Neural crest cell (in vitro differentiated cells): ENCODE data around the gene MICA. TPM values are rescaled to one million over a fixed set of nuclear protein-coding genes. Genes with fewer than 3 reads are reported as not detected.

Experiments used
- DNase-seq: peaks from one replicate; pipeline ENCODE4 v3.0.0; 2021; ENCODE audit warnings: low read depth, mixed read lengths, low spot score
- H3K27ac Mint-ChIP-seq: one replicate; pipeline ENCODE4 v1.8.0; 2021; ENCODE audit warnings: mild to moderate bottlenecking, mixed read lengths; ENCODE audit not compliant: unreplicated experiment
- H3K27me3 Mint-ChIP-seq: 2 replicates; pipeline ENCODE4 v1.8.0; 2021; ENCODE audit warnings: low read depth, mild to moderate bottlenecking, mixed read lengths
- H3K36me3 Mint-ChIP-seq: 2 replicates; pipeline ENCODE4 v1.8.0; 2021; ENCODE audit warnings: low read depth, mild to moderate bottlenecking, mixed read lengths
- H3K4me1 Mint-ChIP-seq: 2 replicates; pipeline ENCODE4 v1.8.0; 2021; ENCODE audit warnings: mixed read lengths
- H3K4me3 Mint-ChIP-seq: one replicate; pipeline ENCODE4 v1.8.0; 2021; ENCODE audit warnings: mild to moderate bottlenecking, mixed read lengths
- H3K9me3 Mint-ChIP-seq: 2 replicates; pipeline ENCODE4 v1.8.0; 2021; ENCODE audit warnings: mixed read lengths
- total RNA-seq: library from RNA; stranded (reverse); gene quantifications from 2 replicates; pipeline ENCODE4 v1.2.1, GENCODE V29; 2021
- TF ChIP-seq, protein P1 (sequence below): fragments of 200-600 bp; sonication (generic); conservative IDR thresholded peaks from 2 replicates; pipeline ENCODE4 v1.5.0; 2021; ENCODE audit warnings: antibody characterized with exemption, mild to moderate bottlenecking

Gene MICA
- total RNA-seq, 1 donor from 2014 or later, result 21.1 TPM

DNA sequence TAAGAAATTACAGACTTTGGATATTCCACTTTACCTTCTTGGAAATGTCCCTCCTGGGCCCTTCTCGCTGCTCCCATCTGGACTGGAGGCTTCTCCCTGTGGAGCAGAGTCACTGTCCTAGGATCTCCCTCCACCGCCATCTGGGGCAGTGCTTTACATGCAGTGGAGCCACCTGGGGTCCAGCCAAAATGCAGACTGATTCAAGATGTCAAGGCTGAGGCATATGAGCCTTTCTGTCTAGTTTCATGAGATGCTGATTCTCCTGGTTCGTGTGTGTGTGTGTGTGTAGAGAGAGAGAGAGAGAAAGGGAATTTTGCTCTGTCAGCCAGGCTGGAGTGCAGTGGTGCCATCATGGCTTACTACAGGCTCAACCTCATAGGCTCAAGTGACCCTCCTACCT is 14.9 kb downstream of the MICA start:
- TF ChIP-seq, protein P1, sequence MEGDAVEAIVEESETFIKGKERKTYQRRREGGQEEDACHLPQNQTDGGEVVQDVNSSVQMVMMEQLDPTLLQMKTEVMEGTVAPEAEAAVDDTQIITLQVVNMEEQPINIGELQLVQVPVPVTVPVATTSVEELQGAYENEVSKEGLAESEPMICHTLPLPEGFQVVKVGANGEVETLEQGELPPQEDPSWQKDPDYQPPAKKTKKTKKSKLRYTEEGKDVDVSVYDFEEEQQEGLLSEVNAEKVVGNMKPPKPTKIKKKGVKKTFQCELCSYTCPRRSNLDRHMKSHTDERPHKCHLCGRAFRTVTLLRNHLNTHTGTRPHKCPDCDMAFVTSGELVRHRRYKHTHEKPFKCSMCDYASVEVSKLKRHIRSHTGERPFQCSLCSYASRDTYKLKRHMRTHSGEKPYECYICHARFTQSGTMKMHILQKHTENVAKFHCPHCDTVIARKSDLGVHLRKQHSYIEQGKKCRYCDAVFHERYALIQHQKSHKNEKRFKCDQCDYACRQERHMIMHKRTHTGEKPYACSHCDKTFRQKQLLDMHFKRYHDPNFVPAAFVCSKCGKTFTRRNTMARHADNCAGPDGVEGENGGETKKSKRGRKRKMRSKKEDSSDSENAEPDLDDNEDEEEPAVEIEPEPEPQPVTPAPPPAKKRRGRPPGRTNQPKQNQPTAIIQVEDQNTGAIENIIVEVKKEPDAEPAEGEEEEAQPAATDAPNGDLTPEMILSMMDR, result no peak
- Mint-ChIP-seq H3K4me1 (no peaks in the 10 kb centered on the region), H3K4me3 (no peak overlapping the region), H3K36me3 (peaks cover 19% of the 10 kb centered on the region), H3K27ac (no peak overlapping the region), H3K27me3 (peaks cover 20% of the 10 kb centered on the region), H3K9me3 (no peaks in the 10 kb centered on the region)
- no peak for DNase-seq

DNA sequence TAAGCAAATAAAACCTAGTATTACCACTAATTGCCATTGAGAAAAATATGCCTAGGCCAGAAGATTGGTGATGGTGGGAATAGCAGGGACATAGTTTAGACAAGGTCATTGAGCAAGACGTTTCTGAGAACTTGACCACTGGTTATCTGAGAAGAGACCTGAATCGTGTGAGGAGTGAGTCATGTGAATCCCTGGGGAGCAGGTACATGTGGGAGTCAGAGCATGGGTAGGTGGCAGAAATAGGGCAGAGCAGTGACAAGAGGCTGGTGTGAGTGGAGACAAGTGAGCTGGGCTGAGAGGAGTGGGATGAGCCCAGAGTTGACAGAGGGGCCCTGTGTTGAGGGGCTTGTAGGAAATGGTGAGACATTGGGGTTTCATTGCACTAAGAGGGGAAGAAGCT is 16.4 kb downstream of the MICA start:
- TF ChIP-seq, protein P1, result no peak
- H3K9me3 Mint-ChIP-seq, result no peaks in the 10 kb centered on the region
- H3K27me3 Mint-ChIP-seq, result peaks cover 26% of the 10 kb centered on the region
- H3K4me1 Mint-ChIP-seq, result no peaks in the 10 kb centered on the region
- H3K4me3 Mint-ChIP-seq, result no peak overlapping the region
- no peak for DNase-seq
- peaks cover 19% of the 10 kb centered on the region for H3K36me3 Mint-ChIP-seq
- no peak overlapping the region for H3K27ac Mint-ChIP-seq

DNA sequence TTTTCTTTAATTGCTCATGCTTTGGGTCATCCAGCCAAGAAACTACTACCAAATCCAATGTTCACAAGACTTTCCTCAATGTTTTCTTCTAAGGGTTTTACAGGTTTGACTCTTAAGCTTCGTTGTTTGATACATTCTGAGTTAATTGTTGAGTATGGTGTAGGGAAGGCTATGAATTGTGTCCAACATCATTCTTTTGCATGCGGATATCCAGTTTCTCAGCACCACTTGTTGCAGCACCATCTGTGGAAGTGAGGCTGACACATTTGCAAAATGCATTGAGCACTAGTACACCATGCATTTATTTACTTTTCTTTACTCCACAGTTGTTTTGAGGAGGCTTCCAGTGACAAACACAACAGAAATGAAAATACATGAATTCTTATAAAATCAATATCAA is 17.2 kb downstream of the MICA start:
- peaks cover 19% of the 10 kb centered on the region for H3K36me3 Mint-ChIP-seq
- H3K9me3 Mint-ChIP-seq, result no peaks in the 10 kb centered on the region
- TF ChIP-seq, protein P1, result no peak
- no peak overlapping the region for H3K27ac Mint-ChIP-seq
- H3K4me1 Mint-ChIP-seq, result no peaks in the 10 kb centered on the region
- no peak for DNase-seq
- H3K27me3 Mint-ChIP-seq, result peaks cover 33% of the 10 kb centered on the region
- H3K4me3 Mint-ChIP-seq, result no peak overlapping the region

DNA sequence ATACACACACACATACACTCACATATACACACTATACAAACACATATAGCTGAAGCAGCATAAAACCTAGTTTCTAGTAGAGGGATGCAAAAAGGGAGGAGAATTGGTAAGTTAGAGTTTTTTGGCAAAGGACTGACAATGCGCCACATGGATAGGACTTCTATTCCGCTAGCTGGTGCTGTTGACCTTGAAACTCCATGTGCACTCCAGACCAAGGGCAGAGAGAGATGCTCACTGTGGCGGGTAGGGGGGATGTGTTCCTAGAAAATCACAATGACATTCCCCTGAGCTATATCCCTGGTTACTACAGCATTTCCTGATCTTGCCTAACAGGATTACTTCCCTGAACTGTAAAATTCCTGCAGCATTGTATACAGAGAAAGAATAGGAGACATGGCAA is 19.2 kb downstream of the MICA start:
- TF ChIP-seq, protein P1, result no peak
- Mint-ChIP-seq H3K27me3 (peaks cover 48% of the 10 kb centered on the region), H3K27ac (no peak overlapping the region), H3K36me3 (peaks cover 7% of the 10 kb centered on the region), H3K4me3 (no peak overlapping the region), H3K4me1 (no peaks in the 10 kb centered on the region), H3K9me3 (no peaks in the 10 kb centered on the region)
- no peak for DNase-seq

DNA sequence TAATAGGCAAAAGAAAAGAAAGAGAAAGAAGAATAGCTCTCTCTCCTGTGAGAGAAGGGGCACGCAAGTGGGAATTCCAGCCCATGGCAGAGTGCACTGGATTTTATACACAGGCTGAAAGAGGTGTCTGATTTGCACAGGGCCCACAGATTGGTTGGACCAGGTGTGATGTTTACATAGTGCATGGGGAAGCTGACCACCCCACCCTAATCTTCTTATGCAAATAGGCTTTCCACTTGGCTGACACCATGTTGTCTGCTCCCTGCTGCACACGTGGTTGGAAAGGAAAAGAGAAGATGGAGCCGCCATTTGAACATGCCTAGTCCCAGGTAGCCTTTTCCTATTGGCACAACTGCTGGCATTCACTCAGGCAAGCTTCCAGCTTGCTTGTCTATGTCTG is 20.2 kb downstream of the MICA start:
- Mint-ChIP-seq H3K27me3 (peaks cover 48% of the 10 kb centered on the region), H3K4me3 (no peak overlapping the region), H3K36me3 (peaks cover 3% of the 10 kb centered on the region), H3K9me3 (no peaks in the 10 kb centered on the region), H3K27ac (no peak overlapping the region), H3K4me1 (no peaks in the 10 kb centered on the region)
- TF ChIP-seq, protein P1, result no peak
- DNase-seq, result no peak
